ENCODE results near the gene LGR5.

The LGR5 gene

DNA sequence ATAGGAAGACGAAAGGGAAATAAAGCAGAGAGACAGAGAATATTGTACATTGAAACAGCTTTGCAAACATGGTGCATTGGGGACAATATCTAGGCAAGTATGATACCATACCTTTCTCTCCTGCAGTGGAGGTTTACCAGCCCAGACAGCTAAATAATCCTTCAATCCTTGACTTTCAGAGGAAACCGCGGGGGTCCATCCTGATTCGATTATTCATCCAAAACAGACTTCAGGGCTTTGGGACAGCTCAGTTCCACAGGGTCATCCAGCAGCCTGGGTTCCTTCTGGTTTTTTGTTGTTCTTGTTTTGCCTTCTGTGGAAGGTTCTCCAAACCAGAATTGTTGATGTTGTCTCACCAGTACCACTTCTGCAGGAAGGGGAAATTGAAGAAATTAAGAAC lies 81.5 kb downstream of the LGR5 start:
- no peak overlapping the region for H3K4me3 ChIP-seq (ENCODE audit: low read length)
- no peak for DNase-seq (ENCODE audit: low read depth)
- TF ChIP-seq, protein P1, sequence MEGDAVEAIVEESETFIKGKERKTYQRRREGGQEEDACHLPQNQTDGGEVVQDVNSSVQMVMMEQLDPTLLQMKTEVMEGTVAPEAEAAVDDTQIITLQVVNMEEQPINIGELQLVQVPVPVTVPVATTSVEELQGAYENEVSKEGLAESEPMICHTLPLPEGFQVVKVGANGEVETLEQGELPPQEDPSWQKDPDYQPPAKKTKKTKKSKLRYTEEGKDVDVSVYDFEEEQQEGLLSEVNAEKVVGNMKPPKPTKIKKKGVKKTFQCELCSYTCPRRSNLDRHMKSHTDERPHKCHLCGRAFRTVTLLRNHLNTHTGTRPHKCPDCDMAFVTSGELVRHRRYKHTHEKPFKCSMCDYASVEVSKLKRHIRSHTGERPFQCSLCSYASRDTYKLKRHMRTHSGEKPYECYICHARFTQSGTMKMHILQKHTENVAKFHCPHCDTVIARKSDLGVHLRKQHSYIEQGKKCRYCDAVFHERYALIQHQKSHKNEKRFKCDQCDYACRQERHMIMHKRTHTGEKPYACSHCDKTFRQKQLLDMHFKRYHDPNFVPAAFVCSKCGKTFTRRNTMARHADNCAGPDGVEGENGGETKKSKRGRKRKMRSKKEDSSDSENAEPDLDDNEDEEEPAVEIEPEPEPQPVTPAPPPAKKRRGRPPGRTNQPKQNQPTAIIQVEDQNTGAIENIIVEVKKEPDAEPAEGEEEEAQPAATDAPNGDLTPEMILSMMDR (conservative IDR thresholded peaks at IDR 0.05; ENCODE audit: low read depth, low read length): no peak

GRCh38 chr12:71524626-71525025 lies 85.0 kb downstream of the LGR5 start:
- TF ChIP-seq, protein P1 (conservative IDR thresholded peaks at IDR 0.05; ENCODE audit: low read depth, low read length): no peak
- no peak for DNase-seq (ENCODE audit: low read depth)

DNA sequence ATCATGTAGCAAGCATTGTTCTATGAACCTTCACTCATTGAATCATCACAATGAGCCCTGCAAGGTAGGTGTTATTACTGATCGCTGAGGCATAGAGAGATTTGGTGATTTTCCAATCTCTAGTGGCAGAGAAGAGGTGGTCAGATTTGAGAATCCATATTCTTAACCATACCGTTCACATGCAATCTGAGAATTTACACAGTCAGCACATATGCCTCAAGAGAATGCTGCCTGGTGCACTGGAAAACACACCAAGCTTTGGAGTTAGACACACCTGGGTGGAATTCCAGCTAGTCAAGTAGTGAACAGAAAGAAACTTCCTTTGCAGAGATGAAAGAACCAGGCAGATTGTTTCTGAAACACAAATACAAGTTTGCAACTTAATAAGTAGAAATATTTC lies 94.1 kb downstream of the LGR5 start:
- no peak overlapping the region for H3K4me3 ChIP-seq (ENCODE audit: low read length)
- TF ChIP-seq, protein P1 (conservative IDR thresholded peaks at IDR 0.05; ENCODE audit: low read depth, low read length): no peak
- DNase-seq (ENCODE audit: low read depth): no peak

More at GRCh38 chr12:71524626-71525025, 85.0 kb downstream of the LGR5 start:
- H3K4me3 ChIP-seq (ENCODE audit: low read length): no peak overlapping the region

- H3K4me3 ChIP-seq (ENCODE audit: low read length): no peak overlapping the region
- DNase-seq (ENCODE audit: low read depth): no peak
- TF ChIP-seq, protein P1 (conservative IDR thresholded peaks at IDR 0.05; ENCODE audit: low read depth, low read length): no peak
These were observed 96.8 kb downstream of the LGR5 start for GRCh38 chr12:71536279-71536938.

GRCh38 chr12:71536939-71537622 lies 97.5 kb downstream of the LGR5 start:
- TF ChIP-seq, protein P1 (conservative IDR thresholded peaks at IDR 0.05; ENCODE audit: low read depth, low read length): no peak
- DNase-seq (ENCODE audit: low read depth): no peak
- H3K4me3 ChIP-seq (ENCODE audit: low read length): no peak overlapping the region

GRCh38 chr12:71538807-71539206 lies 99.2 kb downstream of the LGR5 start:
- TF ChIP-seq, protein P1 (conservative IDR thresholded peaks at IDR 0.05; ENCODE audit: low read depth, low read length): no peak
- DNase-seq (ENCODE audit: low read depth): no peak
- no peak overlapping the region for H3K4me3 ChIP-seq (ENCODE audit: low read length)

DNA sequence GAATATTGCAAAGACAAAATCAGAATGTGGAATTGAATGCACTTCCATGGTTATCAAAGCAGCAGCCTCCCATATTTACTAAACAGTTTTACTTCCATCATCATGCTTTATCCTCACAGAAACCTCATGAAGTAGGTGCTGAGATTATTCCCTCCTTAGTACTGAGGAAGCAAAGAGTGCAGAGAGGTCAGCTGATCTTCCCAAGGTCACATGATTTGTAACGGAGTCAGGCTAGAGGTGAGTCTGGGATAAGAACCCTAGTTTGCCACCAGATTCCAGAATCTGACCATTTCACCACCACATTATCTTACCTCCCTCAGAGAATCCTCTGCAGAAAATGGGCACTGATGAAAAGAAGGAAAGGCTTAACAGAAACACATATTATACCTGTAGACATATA lies 102.0 kb downstream of the LGR5 start:
- TF ChIP-seq, protein P1 (conservative IDR thresholded peaks at IDR 0.05; ENCODE audit: low read depth, low read length): no peak
- no peak for DNase-seq (ENCODE audit: low read depth)
- no peak overlapping the region for H3K4me3 ChIP-seq (ENCODE audit: low read length)
